Measurements from ENCODE around the gene IFT22. TPM values are rescaled to one million over a fixed set of nuclear protein-coding genes. Genes with fewer than 3 reads are reported as not detected.

IFT22 gene
- total RNA-seq, 1 donor from 2014 or later: 30.1 TPM

- Mint-ChIP-seq H3K4me1 (no peaks in the 10 kb centered on the region), H3K27ac (no peak overlapping the region), H3K27me3 (ENCODE audit: insufficient read depth, low read depth) (peaks cover 5% of the 10 kb centered on the region), H3K4me3 (no peak overlapping the region), H3K36me3 (peaks cover 36% of the 10 kb centered on the region), H3K9me3 (peaks cover 18% of the 10 kb centered on the region)
- no peaks in the 10 kb centered on the region for H3K9me3 ChIP-seq (ENCODE audit: low read depth)
- H3K4me3 ChIP-seq: no peak overlapping the region
- no peaks in the 10 kb centered on the region for H4K20me1 ChIP-seq (ENCODE audit: low read depth)
- TF ChIP-seq CTCF (IDR thresholded peaks at IDR 0.05) (peak; percentile 84), EZH2phosphoT487 (IDR thresholded peaks at IDR 0.05) (no peak)
- DNase-seq (ENCODE audit: low spot score): peak; percentile 57
- no peaks in the 10 kb centered on the region for H3K27me3 ChIP-seq
- H3K27ac ChIP-seq: no peak overlapping the region
- peaks cover 18% of the 10 kb centered on the region for H3F3A ChIP-seq (ENCODE audit: low read depth)
- H3K36me3 ChIP-seq: no peaks in the 10 kb centered on the region
- H3K9ac ChIP-seq: no peak overlapping the region
- H3K4me2 ChIP-seq: no peak overlapping the region
- no peak overlapping the region for H2AFZ ChIP-seq (replicated peaks)
- no peaks in the 10 kb centered on the region for H3K4me1 ChIP-seq
- no peaks in the 10 kb centered on the region for H3K79me2 ChIP-seq (ENCODE audit: low read depth)
Measured at GRCh38 chr7:101315336-101315735, 6.3 kb downstream of the IFT22 start.

- H3K36me3 Mint-ChIP-seq: peaks cover 24% of the 10 kb centered on the region
- Histone ChIP-seq H3K36me3 (no peaks in the 10 kb centered on the region), H3K27ac (no peak overlapping the region)
Measured at GRCh38 chr7:101308245-101309085, 13.1 kb downstream of the IFT22 start.

GRCh38 chr7:101306307-101306706 is 15.3 kb downstream of the IFT22 start:
- TF ChIP-seq CTCF (IDR thresholded peaks at IDR 0.05): no peak
- TF ChIP-seq EZH2 (IDR thresholded peaks at IDR 0.05): no peak
- TF ChIP-seq EZH2phosphoT487 (IDR thresholded peaks at IDR 0.05): no peak
- H3K9me3 Mint-ChIP-seq: peaks cover 40% of the 10 kb centered on the region
- H3K36me3 Mint-ChIP-seq: peaks cover 15% of the 10 kb centered on the region
- Histone ChIP-seq H3K9ac (no peak overlapping the region), H2AFZ (replicated peaks) (no peak overlapping the region), H3K4me3 (no peak overlapping the region), H3K9me3 (ENCODE audit: low read depth) (no peaks in the 10 kb centered on the region), H3K79me2 (ENCODE audit: low read depth) (no peaks in the 10 kb centered on the region), H3K36me3 (no peaks in the 10 kb centered on the region), H3K27me3 (peaks cover 41% of the 10 kb centered on the region), H3K4me1 (no peaks in the 10 kb centered on the region), H3F3A (ENCODE audit: low read depth) (peaks cover 21% of the 10 kb centered on the region), H4K20me1 (ENCODE audit: low read depth) (no peaks in the 10 kb centered on the region), H3K4me2 (no peak overlapping the region), H3K27ac (no peak overlapping the region)
- peaks cover 17% of the 10 kb centered on the region for H3K27me3 Mint-ChIP-seq (ENCODE audit: insufficient read depth, low read depth)
- H3K4me1 Mint-ChIP-seq: peaks cover 10% of the 10 kb centered on the region
- no peak for DNase-seq (ENCODE audit: low spot score)
- H3K27ac Mint-ChIP-seq: no peak overlapping the region
- H3K4me3 Mint-ChIP-seq: peak overlapping the region; percentile 51

More at GRCh38 chr7:101308245-101309085, 13.1 kb downstream of the IFT22 start:
- Histone ChIP-seq H3K4me2 (peak overlapping the region; percentile 75), H3K4me1 (no peaks in the 10 kb centered on the region), H3K27me3 (peaks cover 19% of the 10 kb centered on the region), H3F3A (ENCODE audit: low read depth) (peaks cover 22% of the 10 kb centered on the region), H4K20me1 (ENCODE audit: low read depth) (no peaks in the 10 kb centered on the region), H3K79me2 (ENCODE audit: low read depth) (no peaks in the 10 kb centered on the region), H2AFZ (replicated peaks) (peak overlapping the region; percentile 78), H3K9ac (no peak overlapping the region), H3K9me3 (ENCODE audit: low read depth) (no peaks in the 10 kb centered on the region), H3K4me3 (peak overlapping the region; percentile 53)
- Mint-ChIP-seq H3K27ac (peak overlapping the region; percentile 93), H3K4me3 (peak overlapping the region; percentile 94), H3K4me1 (peaks cover 10% of the 10 kb centered on the region), H3K27me3 (ENCODE audit: insufficient read depth, low read depth) (peaks cover 18% of the 10 kb centered on the region), H3K9me3 (peaks cover 41% of the 10 kb centered on the region)
- TF ChIP-seq EZH2phosphoT487 (IDR thresholded peaks at IDR 0.05): no peak
- peak; percentile 22 for TF ChIP-seq CTCF (IDR thresholded peaks at IDR 0.05)
- peak; percentile 74 for DNase-seq (ENCODE audit: low spot score)

All from neural progenitor cell (in vitro differentiated cells).